ENCODE data around the gene UBAP1.
"Not testable (repeated sequence)": the region's sequence is repeated elsewhere in the genome, so short reads cannot be mapped to it uniquely, and the experiment has no call there.

UBAP1 gene

DNA sequence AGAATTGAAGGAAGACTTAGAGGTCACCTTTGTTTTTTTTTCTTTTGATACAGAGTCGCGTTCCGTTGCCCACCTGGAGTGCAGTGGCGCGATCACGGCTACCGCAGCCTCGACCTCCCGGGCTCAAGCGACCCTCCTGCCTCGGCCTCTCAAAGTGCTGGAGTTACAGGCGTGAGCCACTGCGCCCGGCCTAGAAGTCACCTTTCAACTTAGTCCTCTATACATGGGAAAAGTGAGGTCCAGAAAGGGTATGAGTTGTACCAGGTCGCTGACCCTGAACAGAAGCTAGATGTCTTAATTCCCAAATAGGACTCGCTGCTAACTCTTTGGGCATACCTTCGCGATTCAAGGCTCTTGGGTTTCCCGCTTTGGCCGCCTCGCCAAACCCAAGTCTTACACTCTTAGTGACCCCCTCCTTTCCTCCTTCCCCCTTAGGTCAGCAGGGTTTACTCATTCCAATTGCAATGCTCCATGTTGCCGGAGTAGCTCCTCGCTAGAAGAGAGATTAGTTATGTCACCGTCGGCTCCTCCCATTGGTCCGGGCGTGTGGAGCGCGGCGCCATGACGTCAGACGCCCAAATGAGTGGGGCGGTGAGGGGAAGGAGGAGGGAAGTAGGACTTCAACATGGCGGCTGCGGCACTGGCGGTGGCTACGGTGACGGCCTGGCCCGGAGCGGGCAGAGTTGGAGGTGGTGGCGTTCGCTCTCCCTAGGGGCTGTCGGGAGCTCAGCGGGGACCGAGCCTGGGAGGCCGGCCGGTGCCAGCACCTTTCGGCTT, at the start of gene UBAP1:
Gene UBAP1 (plus strand): TSS at position 608 of the 777 bp plus-strand sequence. CDS start 41,872 bp downstream, outside the sequence.
- peak; percentile 92 for DNase-seq (ENCODE audit: low read depth)

DNA sequence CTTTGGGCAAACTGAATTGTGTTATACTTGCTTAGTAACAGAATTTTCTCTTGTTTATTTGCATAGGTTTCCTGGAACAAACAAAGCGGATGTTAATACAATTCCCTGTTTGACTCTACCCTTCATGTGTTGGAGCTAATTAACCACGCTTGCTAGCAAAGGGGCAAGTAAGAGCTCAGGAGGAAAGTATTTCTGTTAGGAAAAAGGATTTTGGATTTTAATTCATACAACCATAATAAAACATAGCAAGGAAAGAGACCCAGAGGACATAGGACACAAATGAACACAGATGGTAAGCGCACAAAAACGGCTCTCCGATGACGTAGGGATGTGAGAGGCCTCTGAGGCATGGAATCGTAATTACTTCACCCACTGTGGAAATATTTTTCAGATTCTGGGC, 47.3 kb upstream of the UBAP1 start:
- DNase-seq (ENCODE audit: low read depth) = no peak

DNA sequence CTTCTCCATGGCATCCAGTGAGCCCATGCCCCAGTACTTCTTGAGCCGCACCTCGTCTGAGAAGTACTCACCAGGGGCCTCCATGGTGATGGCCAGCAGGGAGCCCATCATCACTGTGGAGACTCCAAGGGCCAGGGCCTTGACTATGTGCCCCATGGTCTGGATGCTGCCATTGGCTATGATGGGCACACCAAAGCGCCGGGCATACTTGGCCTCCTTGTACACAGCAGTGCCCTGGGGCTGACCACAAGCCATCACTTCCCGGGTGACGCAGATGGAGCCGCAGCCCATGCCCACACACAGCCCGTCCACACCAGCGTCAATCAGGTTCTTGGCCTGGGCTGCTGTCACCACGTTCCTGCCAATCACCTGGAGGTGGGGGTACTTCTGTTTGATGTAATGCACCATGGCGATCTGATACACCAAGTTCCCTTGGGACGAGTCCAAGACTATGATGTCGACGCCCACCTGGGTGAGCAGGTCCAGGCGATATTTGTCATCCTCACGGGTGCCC, 45.4 kb upstream of the UBAP1 start:
- DNase-seq (ENCODE audit: low read depth) = no peak

DNA sequence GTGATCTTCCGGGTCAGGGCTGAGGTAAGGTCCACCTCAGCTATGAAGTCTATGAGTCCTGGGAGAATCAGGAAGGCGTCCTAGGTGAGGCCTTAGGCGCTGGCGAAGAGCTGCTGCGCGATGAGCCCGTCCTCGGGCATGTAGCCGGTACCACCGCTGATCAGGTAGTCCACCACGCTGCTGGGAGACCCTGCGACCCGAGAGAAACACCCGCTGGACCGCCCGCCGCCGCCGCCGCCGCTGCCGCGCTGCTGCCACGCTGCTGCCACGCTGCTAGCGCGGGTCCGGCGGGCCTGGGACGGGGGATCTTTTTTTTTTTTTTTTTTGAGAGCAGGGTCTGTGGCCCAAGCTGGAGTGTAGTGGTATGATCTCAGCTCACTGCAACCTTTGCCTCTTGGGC, 44.3 kb upstream of the UBAP1 start:
- no peak for DNase-seq (ENCODE audit: low read depth)

DNA sequence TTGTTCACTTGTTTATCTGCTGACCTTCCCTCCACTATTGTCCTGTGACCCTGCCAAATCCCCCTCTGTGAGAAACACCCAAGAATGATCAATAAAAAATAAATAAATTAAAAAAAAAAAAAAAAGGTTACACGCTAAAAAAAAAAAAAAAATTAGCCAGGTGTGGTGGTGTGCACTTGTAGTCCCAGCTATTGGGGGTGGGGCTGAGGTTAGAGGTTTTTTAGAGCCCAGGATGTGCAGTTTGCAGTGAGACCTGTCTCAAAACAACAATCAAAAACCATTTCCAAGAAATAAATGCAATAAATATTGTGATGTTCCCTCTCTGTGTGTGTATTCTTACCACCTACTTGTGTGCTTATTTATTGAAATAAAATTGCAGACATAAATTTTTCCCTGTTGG, 40.2 kb upstream of the UBAP1 start:
- not testable (repeated sequence) for DNase-seq (ENCODE audit: low read depth)

DNA sequence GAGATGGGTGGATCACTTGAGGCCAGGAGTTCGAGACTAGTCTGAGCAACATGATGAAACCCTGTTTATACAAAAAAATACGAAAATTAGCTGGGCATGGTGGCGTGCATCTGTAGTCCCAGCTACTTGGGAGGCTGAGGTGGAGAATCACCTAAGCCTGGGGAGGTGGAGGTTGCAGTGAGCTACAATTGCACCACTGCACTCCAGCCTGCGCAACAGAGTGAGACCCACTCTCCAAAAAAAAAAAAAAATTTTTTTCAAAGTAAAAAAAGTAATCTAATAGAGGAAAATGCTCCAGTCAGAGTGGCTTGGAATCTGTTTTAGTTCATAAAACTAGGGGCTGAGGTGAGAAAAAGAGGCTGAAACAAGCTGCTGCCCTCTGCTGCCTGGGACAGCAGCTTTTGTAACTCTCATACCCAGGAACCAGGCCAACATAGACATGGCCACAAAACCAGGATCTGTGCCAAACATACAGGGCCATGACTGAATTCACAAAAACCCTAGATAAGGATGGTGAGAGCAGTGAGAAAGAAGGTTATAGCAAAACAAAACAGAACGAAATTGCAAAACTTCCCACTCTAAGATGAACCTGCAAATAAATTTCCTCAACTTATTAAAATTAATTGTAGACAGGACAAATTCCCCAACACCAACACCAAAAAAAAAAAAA, 39.2 kb upstream of the UBAP1 start:
- peak; percentile 67 for DNase-seq (ENCODE audit: low read depth)

DNA sequence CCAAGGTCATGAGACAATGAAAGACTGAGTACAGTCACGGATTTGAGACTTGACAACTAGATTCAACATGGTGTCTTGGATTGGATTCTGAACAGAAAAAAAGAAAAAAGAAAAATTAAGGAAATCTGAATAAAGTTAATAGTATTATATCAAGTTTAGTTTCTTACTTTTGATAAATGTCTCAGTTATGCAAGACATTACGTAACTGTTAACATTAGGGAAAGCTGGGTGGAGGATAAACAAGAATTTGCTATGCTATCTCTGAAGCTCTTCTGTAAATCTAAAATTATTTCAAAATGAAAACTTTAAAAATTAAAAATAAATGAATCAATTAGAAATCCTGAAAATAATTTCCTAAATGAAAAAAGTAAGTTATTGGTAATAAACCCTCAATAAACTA, 38.0 kb upstream of the UBAP1 start:
- DNase-seq (ENCODE audit: low read depth) = no peak

DNA sequence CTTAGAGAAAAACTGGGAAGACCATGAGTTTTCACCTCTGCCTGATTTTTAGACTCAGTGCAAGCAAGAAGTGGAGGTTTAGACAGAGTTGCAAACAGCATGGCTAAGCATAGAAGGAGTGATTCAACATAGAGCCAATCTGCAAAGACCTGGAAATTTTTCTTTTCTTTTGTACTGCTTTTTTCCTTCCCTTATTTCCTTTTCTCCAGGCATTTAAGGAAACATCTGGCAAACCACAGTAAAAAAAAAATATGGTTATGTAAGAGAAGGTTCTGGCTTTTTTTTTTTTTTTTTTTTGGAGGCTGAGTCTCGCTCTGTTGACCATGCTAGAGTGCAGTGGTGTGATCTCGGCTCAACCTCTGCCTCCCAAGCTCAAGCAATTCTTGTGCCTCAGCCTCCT, 35.7 kb upstream of the UBAP1 start:
- no peak for DNase-seq (ENCODE audit: low read depth)

DNA sequence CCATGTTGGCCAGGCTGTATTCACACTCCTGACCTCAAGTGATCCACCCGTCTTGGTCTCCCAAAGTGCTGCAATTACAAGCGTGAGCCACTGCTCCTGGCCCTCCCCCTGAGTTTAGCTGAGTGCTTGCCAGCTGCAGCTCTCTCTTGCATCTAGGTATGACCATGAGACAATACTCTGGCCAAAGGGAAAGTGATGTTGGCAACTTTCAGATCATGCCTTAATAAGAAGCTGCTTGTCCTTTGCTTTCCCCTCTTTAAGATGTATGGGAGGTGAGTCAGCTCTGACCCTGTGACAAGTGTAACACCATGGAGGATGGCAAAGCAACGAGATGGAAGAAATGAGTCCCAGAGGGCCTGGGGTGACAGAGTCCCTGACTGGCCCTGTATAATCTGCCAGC, 33.7 kb upstream of the UBAP1 start:
- no peak for DNase-seq (ENCODE audit: low read depth)

DNA sequence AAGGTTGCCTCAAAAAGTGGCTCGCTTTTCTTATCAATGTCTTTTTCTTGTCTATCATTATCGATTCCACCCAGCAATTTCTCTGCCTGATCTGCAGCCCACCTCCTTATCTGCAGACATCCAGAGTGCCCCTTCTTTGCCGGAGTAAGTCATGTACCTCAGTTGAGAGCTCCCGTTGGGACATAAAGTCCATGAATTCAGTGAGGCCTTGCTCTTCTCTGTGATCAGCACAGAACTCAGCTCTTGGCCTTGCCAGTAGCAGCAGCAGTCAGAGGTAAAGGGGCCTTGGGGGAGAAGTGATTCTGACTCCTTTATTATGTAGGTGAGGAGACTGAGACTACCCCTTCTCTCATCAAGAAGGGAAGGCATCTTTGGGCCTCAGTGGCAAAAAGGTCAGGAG, 27.4 kb upstream of the UBAP1 start:
- DNase-seq (ENCODE audit: low read depth) = no peak

DNA sequence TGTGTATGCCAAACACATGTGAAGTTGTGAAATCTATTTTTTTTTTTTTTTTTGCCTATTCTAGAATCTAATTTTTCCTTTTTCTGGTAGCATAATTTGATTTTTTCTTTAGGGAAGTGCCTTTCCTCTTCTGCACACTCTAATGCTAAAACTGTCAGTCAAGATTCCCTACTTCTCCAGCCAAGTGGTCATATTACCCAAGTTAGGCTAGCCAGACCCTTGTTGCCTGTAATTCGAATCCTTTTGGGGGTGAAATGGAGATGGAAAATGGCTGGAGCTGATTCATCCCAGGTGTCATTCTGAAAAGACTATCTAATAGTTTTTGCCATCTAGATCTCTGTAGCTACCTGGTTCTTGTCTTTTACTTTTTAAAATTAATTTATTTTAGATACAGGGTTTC, 24.8 kb upstream of the UBAP1 start:
- DNase-seq (ENCODE audit: low read depth) = no peak

DNA sequence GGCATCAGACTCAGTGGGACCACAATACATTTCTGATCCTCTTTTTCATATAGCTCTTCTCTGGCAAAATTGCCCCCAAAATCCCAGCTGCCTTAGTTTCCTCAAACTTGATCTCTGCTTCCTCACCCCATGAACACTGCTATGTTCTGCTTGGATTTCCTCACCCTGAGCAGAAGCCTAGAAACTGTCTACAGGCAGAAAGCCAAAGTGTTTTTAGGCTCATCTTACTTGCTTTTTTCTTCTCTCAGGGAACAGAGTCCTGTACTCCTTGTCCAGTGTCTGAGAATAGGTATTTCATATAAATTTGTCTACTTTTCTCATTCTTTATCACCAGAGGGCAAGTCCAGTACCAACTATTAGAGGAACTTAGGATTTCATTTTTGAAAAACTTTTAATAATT, 21.5 kb upstream of the UBAP1 start:
- no peak for DNase-seq (ENCODE audit: low read depth)

DNA sequence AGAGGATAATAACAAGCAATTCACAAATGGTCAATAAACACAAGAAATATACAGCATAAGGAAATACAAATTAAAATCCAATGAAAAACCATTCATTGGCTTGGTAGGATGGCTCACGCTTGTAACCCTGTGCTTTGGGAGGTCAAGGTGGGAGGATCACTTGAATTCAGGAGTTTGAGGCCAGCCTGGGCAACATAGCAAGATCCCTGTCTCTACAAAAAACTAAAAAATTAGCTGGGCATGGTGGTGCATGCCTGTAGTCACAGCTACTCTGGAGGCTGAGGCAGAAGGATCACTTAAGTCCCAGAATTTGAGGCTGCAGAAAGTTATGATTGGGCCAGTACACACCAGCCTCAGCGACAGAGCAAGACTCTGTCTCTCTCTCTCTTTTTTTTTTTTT, 20.9 kb upstream of the UBAP1 start:
- DNase-seq (ENCODE audit: low read depth) = no peak

DNA sequence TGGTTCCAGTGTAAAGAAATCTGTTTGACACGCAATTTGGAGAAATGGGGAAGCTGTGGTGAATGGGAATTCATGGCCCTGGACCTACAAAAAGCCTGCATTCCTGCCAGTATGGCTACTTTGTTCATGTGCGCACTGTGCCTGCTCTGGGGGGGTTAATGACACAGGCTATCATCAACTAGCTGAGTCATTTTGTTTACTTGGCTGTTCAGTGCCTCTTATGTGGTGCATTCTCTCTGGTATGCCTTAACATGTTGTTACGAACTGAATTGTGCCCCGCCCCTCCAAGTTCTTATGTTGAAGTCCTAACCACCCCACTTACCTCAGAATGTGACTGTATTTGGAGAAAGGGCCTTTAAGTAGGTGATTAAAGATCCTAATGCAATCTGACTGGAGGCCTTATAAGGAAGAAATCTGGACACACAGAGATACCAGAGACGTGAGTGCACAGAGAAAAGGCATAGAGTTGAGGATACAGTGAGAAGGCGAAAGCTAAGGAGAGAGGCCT, 20.4 kb upstream of the UBAP1 start:
- DNase-seq (ENCODE audit: low read depth) = peak; percentile 56

DNA sequence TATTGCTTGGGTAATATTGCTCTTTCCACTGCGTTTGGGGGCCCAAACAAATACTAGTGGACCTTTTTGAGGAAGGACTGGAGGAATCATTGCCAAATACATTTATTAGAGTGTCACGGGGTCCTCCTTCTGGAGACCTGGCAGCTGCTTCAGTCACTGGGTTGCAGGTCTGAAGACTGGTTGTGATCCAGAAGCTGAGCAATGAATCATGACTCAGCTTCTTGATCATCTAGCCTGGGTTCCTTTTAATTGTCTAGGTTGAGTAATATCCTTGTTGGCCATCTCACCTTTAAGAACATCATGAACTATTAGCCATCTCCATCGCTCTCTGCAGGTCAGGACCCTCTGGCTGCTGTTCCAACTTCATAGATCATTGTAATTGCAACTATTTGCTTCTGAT, 15.4 kb upstream of the UBAP1 start:
- DNase-seq (ENCODE audit: low read depth) = no peak

DNA sequence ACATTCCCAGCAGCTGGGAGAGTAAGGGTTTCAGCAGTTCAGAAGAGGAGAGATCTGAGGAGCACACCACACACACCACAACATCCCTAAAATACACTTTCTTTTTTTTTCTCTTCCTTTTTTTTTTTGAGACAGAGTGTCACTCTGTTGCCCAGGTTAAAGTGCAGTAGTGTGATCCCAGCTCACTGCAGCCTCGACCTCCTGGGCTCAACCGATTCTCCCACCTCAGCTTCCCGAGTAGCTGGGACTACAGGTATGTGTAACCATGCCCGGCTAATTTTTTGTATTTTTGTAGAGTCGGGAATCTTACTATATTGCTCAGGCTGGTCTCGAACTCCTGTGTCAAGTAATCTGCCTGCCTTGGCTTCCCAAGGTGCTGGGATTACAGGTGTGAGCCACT, 9.7 kb upstream of the UBAP1 start:
- no peak for DNase-seq (ENCODE audit: low read depth)

DNA sequence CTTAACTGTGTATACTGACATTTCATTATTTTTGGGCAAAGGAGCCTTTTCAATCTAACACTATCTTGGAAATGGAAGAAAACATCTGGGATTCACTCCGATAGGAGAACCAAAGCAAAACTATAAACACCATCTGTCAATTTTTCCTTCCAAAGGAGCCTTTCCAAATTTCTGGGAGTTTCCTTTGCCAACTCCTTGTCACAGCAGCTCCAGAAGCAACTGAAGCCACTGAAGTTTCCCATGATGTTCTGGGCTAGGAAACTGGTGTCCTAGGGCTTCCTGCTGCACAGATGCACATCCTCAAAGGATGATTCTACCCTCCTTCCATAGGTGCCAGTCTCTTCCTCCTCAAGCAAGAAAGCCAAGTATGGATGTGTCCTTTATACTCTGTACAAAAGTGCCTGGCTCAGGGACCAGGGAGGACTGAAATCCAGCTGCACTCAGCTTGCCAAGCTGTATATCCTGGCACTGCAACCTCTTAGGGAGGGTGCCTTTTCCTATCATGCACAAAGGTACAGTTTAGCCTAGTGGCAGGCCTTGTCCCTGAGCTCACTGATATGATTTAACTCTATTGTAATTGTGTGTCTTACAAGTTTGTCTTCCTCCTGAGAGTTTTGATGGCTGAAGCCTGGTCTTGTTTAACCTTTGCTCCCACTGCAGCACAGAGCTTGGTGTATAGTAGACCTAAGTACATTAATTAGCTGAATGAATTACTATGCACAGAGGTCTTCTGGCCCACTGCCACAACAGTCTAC, 8.4 kb upstream of the UBAP1 start:
- DNase-seq (ENCODE audit: low read depth) = no peak

DNA sequence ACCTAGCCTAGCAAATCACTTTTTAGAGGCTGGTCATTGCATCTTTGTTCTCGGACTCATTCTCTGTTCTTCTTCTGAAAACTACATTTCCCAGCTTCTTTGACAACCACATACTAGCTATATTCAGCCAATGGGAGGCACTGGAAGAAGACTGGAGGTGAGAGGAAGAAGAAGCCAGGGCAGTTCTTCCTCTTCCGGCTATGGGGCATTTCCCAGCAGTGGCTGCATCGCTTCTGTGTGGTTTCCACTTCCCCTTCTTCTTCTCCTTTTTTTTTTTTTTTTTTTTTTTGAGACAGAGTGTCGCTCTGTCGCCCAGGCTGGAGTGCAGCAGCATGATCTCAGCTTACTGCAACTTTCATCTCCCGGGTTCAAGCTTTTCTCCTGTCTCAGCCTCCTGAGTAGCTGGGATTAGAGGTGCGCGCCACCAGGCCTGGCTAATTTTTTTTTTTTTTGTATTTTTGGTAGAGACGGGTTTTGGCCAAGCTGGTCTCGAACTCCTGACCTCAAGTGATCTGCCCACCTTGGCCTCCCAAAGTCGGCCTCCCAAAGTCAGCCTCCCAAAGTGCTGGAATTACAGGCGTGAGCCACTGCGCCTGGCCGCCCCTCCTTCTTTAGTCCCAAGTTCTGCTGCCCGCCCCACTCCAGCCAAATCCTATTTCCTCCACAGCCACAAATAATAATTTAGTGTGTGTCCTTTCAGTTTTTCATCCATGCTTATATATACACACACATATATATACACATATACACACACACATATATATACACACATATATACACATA, 6.9 kb upstream of the UBAP1 start:
- DNase-seq (ENCODE audit: low read depth) = no peak

DNA sequence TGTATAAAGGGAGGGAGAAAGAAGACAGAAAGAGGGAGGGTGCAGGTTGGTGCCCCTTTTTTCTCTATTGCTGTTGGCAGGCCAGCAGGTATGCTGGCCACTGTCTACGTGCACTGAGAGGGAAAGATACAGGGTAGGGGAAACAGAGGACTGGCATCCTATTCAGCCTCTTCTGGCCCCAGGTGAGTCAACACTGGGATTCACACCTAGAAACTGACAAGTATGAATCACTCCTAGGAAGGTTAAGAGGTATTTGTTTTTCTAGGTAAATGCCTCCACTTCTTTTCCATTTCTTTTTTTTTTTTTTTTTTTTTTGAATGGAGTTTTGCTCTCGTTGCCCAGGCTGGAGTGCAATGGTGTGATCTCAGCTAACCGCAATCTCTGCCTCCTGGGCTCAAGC, 2.8 kb upstream of the UBAP1 start:
- DNase-seq (ENCODE audit: low read depth) = no peak

DNA sequence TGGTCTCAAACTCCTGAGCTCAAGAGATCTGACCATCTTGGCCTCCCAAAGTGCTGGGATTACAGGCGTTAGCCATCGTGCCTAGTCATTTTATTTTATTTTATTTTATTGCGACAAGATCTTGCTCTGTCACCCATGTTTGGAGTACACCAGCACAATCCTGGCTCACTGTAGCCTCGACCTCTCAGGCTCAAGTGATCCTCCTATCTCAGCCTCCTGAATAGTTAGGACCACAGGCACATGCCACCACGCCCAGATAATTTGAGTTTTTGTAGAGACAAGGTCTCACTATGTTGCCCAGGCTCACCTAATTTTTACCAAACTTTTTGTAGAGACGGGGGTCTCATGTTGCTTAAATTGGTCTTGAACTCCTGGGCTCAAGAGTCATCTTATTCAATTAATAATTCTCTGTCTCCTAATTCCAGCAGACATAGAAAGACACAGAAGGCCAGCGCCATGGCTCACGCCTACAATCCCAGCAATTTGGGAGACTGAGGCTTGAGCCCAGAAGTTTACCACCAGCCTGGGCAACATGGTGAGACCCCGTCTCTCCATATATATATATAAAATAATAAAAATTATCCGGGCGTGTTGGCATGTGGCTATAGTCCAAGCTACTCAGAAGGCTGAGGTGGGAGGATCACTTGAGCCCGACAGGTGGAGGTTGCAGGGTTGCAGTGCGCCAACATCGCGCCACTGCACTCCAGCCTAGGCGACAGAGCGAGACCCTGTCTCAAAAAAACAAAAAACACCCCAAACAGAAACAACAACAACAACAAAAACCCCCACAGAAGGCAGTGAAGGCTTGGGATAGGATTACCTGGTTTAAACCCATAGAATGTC, 1.0 kb upstream of the UBAP1 start:
- no peak for DNase-seq (ENCODE audit: low read depth)

All from non-pigmented ciliary epithelial cell (primary cell).